ENCODE measurements around the gene CCDC91.
"Not testable (repeated sequence)": the region's sequence is repeated elsewhere in the genome, so short reads cannot be mapped to it uniquely, and the experiment has no call there.

The CCDC91 gene

GRCh38 chr12:28278960-28279359 is 88.7 kb downstream of the CCDC91 start:
- no peak for DNase-seq (ENCODE audit: low read depth in 4 of 4, low spot score in 1 of 4)

- no peak for DNase-seq (ENCODE audit: low read depth in 4 of 4, low spot score in 1 of 4)
These were observed 96.1 kb downstream of the CCDC91 start for GRCh38 chr12:28286352-28286751.

- no peak for DNase-seq (ENCODE audit: low read depth in 4 of 4, low spot score in 1 of 4)
These were observed 100.0 kb downstream of the CCDC91 start for GRCh38 chr12:28290262-28290661.

GRCh38 chr12:28292699-28293098 is 102.4 kb downstream of the CCDC91 start:
- no peak for DNase-seq (ENCODE audit: low read depth in 4 of 4, low spot score in 1 of 4)

GRCh38 chr12:28294300-28294699 is 104.0 kb downstream of the CCDC91 start:
- no peak for DNase-seq (ENCODE audit: low read depth in 4 of 4, low spot score in 1 of 4)

- DNase-seq (ENCODE audit: low read depth in 4 of 4, low spot score in 1 of 4): no peak
These were observed 106.0 kb downstream of the CCDC91 start for GRCh38 chr12:28296287-28296686.

- DNase-seq (ENCODE audit: low read depth in 4 of 4, low spot score in 1 of 4): no peak
These were observed 112.9 kb downstream of the CCDC91 start for GRCh38 chr12:28303192-28303591.

- no peak for DNase-seq (ENCODE audit: low read depth in 4 of 4, low spot score in 1 of 4)
These were observed 116.3 kb downstream of the CCDC91 start for GRCh38 chr12:28306535-28306934.

GRCh38 chr12:28308891-28309290 is 118.6 kb downstream of the CCDC91 start:
- DNase-seq (ENCODE audit: low read depth in 4 of 4, low spot score in 1 of 4): no peak

- DNase-seq (ENCODE audit: low read depth in 4 of 4, low spot score in 1 of 4): no peak
These were observed 123.4 kb downstream of the CCDC91 start for GRCh38 chr12:28313631-28314030.

- no peak for DNase-seq (ENCODE audit: low read depth in 4 of 4, low spot score in 1 of 4)
These were observed 125.8 kb downstream of the CCDC91 start for GRCh38 chr12:28316049-28316448.

GRCh38 chr12:28318273-28318672 is 128.0 kb downstream of the CCDC91 start:
- DNase-seq (ENCODE audit: low read depth in 4 of 4, low spot score in 1 of 4): no peak

- no peak for DNase-seq (ENCODE audit: low read depth in 4 of 4, low spot score in 1 of 4)
These were observed 130.1 kb downstream of the CCDC91 start for GRCh38 chr12:28320353-28320752.

GRCh38 chr12:28327722-28328121 is 137.5 kb downstream of the CCDC91 start:
- DNase-seq (ENCODE audit: low read depth in 4 of 4, low spot score in 1 of 4): no peak

GRCh38 chr12:28328967-28329366 is 138.7 kb downstream of the CCDC91 start:
- no peak for DNase-seq (ENCODE audit: low read depth in 4 of 4, low spot score in 1 of 4)

- DNase-seq (ENCODE audit: low read depth in 4 of 4, low spot score in 1 of 4): not testable (repeated sequence)
These were observed 139.5 kb downstream of the CCDC91 start for GRCh38 chr12:28329727-28330126.

- not testable (repeated sequence) for DNase-seq (ENCODE audit: low read depth in 4 of 4, low spot score in 1 of 4)
These were observed 140.0 kb downstream of the CCDC91 start for GRCh38 chr12:28330232-28330631.

GRCh38 chr12:28331130-28331529 is 140.9 kb downstream of the CCDC91 start:
- no peak for DNase-seq (ENCODE audit: low read depth in 4 of 4, low spot score in 1 of 4)

- DNase-seq (ENCODE audit: low read depth in 4 of 4, low spot score in 1 of 4): no peak
These were observed 150.2 kb downstream of the CCDC91 start for GRCh38 chr12:28340261-28341045.

GRCh38 chr12:28343713-28344112 is 153.5 kb downstream of the CCDC91 start:
- DNase-seq (ENCODE audit: low read depth in 4 of 4, low spot score in 1 of 4): no peak

GRCh38 chr12:28346567-28346966 is 156.3 kb downstream of the CCDC91 start:
- no peak for DNase-seq (ENCODE audit: low read depth in 4 of 4, low spot score in 1 of 4)

- DNase-seq (ENCODE audit: low read depth in 4 of 4, low spot score in 1 of 4): no peak
These were observed 158.9 kb downstream of the CCDC91 start for GRCh38 chr12:28349196-28349595.

- no peak for DNase-seq (ENCODE audit: low read depth in 4 of 4, low spot score in 1 of 4)
These were observed 160.2 kb downstream of the CCDC91 start for GRCh38 chr12:28350502-28350901.
